SK-N-MC (cell line): ENCODE measurements around the gene PC.

Experiments used
- EZH2 ChIP-seq: fragments of 200-600 bp; sonication (generic); IDR thresholded peaks from one replicate; pipeline ENCODE4 v1.6.1; 2017; ENCODE audit warnings: antibody characterized with exemption
- FOXP2 ChIP-seq: optimal IDR thresholded peaks from 2 replicates; pipeline ENCODE3; 2011; ENCODE audit warnings: mild to moderate bottlenecking, moderate library complexity; ENCODE audit not compliant: insufficient read depth; ENCODE audit errors: extremely low read length, control extremely low read depth
- POLR2AphosphoS5 ChIP-seq: IDR thresholded peaks from 2 replicates; pipeline ENCODE4 v1.6.1; 2012; ENCODE audit warnings: mild to moderate bottlenecking, low read depth, low read length, borderline replicate concordance

- TF ChIP-seq POLR2AphosphoS5: no peak
- TF ChIP-seq EZH2: no peak
- TF ChIP-seq FOXP2: no peak
Observed at GRCh38 chr11:66815646-66816045, 142.5 kb downstream of the PC start.
